Stimulated activated CD8-positive, alpha-beta memory T cell treated with anti-CD3 and anti-CD28 coated beads, Interleukin-15, amount 100 ng/mL, for 1 hour (primary cell): ENCODE measurements around the gene P2RX4.
"Not testable (repeated sequence)": the region's sequence is repeated elsewhere in the genome, so short reads cannot be mapped to it uniquely, and the experiment has no call there.

Source experiments
- DNase-seq: peaks from one replicate; pipeline ENCODE4 v3.0.0-alpha.2; 2020; ENCODE audit warnings: low read depth

The P2RX4 gene

GRCh38 chr12:121188227-121188626 is 21.7 kb upstream of the P2RX4 start:
- no peak for DNase-seq

DNA sequence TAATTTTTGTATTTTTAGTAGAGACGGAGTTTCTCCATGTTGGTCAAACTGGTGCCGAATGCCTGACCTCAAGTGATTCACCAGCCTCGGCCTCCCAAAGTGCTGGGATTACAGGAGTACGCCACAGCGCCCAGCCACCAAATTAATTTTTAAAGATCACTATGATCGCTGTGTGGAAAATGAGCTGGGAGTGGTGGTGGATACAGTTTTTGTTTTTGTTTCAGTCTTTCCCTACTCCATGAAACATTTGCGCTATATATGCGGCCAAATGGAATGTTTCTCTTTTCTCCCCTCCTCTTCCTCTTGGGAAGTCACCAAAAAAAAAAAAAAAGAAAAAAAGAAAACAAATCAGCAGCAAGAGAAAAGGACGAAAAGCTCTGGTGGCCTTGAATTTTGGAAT is 20.8 kb upstream of the P2RX4 start:
- DNase-seq, result no peak

GRCh38 chr12:121189619-121190155 is 20.2 kb upstream of the P2RX4 start:
- DNase-seq, result no peak

GRCh38 chr12:121190523-121191031 is 19.4 kb upstream of the P2RX4 start:
- no peak for DNase-seq

- DNase-seq, result no peak
Observed at GRCh38 chr12:121191151-121191550, 18.8 kb upstream of the P2RX4 start.

- DNase-seq, result no peak
Observed at GRCh38 chr12:121196902-121197301, 13.0 kb upstream of the P2RX4 start.

DNA sequence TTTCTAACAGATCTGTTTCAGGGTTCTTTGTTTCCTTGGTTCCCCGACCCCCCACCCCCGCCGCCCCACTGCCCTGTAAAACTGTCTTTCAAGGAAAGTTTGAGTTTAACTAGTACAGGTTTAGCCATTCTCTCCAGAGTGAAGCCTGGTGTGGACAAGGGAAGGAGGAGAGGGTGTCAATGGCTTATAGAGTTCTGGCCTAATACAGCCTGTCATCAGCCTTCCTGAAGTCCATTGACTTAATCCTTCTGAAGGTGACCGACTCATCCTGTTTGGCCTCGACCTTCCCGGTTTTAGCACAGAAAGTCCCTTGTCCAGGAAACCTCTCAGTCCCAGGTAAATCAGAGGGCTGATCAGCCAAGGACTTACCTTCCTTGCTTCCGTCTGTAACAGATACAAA is 11.0 kb upstream of the P2RX4 start:
- DNase-seq, result no peak

GRCh38 chr12:121201140-121201539 is 8.8 kb upstream of the P2RX4 start:
- not testable (repeated sequence) for DNase-seq

GRCh38 chr12:121202407-121203355 is 7.2 kb upstream of the P2RX4 start:
- DNase-seq, result no peak

DNA sequence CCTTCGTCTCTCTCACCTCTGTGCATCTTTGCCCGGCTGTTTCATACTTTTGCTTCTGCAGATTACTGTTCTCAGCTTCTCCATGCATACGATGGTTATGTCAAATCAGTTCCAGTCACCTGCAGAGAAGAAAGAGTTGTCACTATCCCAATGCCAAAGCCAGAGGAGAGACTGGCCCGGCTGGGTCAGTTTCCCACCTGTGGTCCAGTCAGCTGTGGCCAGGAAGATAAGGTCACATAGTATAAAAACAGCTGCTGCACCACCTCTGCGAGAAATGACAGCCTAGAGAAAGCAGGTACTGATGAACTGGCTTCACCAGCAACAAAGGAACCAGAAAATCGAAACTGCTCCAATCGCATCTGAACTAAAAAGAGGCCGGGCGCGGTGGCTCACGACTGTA is 6.4 kb upstream of the P2RX4 start:
- no peak for DNase-seq

GRCh38 chr12:121205491-121205890 is 4.4 kb upstream of the P2RX4 start:
- DNase-seq, result no peak

DNA sequence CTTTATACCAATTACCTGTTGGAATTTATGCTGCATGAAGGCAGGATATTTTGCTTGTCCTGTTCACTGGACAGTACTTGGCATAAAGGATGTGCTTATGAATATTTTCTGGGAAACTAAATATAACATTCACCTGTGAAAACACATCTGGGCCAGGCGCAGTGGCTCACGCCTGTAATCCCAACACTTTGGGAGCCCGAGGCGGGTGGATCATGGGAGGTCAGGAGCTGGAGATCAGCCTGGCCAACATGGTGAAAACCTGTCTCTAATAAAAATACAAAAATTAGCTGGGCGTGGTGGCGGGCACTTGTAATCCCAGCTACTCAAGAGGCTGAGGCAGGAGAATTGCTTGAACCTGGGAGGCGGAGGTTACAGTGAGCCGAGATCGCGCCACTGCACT is 1.4 kb upstream of the P2RX4 start:
- DNase-seq, result not testable (repeated sequence)

- DNase-seq, result no peak
Observed at GRCh38 chr12:121209221-121209620, 708 bp upstream of the P2RX4 start.

DNA sequence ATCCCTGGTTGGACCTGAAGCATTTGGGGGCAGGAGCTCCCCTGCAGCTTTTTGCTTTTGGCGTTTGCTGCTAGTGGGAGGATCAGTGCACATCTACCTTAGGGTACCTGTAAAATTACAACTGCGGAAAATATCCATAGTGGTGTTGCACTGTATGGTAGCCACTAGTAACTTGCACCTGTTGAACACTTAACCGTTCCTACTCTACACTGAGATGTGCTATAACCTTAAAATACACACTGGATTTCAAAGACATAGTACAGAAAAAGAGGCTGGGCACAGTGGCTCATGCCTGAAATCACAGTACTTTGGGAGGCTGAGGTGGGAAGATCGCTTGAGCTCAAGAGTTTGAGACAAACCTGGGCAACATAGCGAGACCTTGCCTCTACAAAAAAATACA is 2.9 kb downstream of the P2RX4 start:
- DNase-seq, result no peak

GRCh38 chr12:121214166-121214777 is 4.3 kb downstream of the P2RX4 start:
- no peak for DNase-seq

- no peak for DNase-seq
Observed at GRCh38 chr12:121214855-121215745, 5.2 kb downstream of the P2RX4 start.

DNA sequence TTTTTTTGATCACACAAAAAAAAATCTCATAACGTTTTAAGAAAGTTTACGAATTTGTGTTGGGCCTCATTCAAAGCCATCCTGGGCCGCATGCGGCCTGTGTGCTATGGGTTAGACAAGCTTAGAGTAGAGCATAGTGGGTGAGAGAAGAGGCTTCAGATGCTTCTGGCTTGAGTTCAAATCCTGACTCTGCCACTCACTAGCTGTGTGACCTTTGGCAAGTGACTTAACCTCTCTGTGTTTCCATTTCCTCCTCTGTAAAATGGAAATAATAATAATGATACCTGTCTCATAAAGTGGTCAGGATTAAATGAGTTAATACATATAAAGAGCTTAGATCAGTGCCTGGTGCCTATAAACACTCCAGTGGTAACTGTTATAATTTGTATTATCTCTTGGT is 6.2 kb downstream of the P2RX4 start:
- DNase-seq, result no peak

DNA sequence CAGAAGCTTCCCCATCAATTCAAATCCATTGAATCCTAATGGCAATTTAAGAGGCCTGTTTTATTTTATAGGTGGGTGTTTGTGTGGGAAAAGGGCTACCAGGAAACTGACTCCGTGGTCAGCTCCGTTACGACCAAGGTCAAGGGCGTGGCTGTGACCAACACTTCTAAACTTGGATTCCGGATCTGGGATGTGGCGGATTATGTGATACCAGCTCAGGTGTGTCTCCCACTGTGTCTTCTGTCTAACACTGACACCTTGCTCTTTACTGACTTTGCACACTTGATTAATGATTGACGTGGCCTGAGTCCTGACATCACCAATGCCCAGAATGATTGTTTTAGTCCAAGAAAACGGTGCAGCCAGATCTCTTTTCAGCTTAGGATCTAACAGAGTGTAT is 7.1 kb downstream of the P2RX4 start:
- no peak for DNase-seq

DNA sequence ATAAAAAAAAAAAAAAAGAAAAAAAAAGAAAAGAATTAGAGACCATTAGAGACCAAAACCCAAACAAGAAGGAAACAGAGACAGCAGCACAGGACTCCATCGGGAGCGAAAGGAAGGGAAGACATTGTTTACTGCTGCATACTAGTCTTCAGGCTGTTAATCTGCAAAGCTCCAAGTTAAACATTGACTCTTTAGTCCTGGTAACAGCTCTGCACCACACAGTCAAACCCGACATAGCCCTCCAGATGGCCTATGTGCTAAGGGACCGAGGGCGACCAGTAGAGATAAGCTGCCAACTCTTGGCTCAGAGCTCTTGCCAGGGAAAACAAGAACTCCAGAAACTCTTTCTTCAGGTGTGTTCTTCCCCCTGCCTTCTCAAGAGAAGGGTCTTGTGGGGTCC is 7.8 kb downstream of the P2RX4 start:
- DNase-seq, result no peak

DNA sequence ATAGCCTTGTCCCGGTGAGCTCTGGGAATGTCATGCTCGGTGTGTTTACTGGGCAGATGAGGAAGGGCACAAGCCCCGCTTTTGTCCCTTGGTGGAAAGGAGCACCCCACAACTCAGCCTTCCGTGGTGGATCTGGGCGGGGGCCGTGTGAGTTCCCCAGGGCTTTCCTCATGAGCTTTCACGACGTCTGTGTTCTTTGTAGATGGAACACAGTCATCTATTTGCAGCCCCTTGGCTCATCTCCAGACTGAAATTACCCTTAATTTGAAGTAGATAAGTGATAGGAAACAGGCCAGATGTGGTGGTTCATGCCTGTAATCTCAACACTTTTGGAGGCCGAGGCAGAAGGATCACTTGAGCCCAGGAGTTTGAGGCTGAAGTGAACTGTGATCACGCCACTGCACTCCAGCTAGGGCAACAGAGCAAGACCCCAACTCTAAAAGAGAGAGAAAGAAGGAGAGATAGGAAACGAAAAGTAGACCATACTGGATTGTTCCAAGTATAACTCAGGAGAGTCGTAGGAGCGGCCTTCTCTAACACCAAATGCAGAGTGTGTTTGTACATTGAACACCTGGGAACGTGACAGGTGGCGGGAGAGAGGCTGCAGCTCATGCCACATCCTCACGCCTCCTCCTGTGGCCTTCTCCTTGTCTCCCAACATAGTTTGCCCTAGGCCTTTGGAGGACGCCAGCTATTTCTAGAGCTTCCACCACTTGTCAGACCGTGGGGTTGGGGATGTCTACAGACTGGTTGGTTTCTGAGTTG is 8.8 kb downstream of the P2RX4 start:
- no peak for DNase-seq

DNA sequence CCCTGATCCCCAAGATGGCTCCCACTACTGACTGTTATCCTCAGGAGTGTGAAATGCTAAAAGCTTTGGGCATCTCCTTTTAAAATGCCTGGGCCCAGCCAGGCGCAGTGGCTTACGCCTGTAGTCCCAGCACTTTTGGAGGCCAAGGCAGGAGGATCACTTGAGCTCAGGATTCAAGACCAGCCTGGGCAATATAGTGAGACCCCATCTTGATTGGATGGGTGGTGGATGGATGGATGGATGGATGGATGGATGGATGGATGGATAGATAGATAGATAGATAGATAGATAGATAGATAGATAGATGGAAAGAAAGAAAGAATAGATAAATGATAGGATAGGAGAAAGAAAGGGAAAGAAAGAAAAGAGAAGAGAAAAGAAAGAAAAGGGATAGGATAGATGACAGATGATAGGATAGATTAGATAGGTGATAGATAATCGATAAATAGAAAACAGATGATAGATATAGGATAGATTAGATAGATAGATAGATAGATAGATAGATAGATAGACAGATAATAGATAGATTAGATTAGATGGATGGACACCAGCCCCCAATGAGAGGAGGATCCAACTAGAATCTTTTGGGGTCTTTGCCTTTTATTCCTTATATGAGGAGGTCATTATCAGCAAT is 9.5 kb downstream of the P2RX4 start:
- no peak for DNase-seq
